Lower leg skin (tissue), 4 donors: Measurements from ENCODE around the gene LCN2. TPM values are rescaled to one million over a fixed set of nuclear protein-coding genes. Genes with fewer than 3 reads are reported as not detected.

Source experiments
- DNase-seq, 2 donors: peaks; one replicate each; pipeline ENCODE4 v3.0.0-alpha.2; 2019; ENCODE audit warnings: low spot score in 2 of 2
- H3K4me3 ChIP-seq: fragments of 200-600 bp; sonication (generic); 2 replicates; pipeline ENCODE4 v1.5.1; 2017; ENCODE audit warnings: mild to moderate bottlenecking, low read depth; ENCODE audit not compliant: poor library complexity, severe bottlenecking
- POLR2A ChIP-seq, 2 donors: fragments of 450-650 bp; IDR thresholded peaks; one replicate each; pipeline ENCODE4 v1.6.1; 2016 to 2017; ENCODE audit warnings: antibody characterized with exemption in 2 of 2, mild to moderate bottlenecking in 1 of 2, moderate library complexity in 1 of 2
- WGBS, 2 donors: methylation state at CpG; one replicate each; pipeline ENCODE4 v1.1.5; 2018; 5-methylcytosine and 5-hydroxymethylcytosine counted together
- intact Hi-C: fragments of 100-400 bp; cut with DNase I; formaldehyde crosslinking; loops from one replicate; pipeline ENCODE4 v1.15.0; 2023; ENCODE audit warnings: low total_unique reads
- total RNA-seq, 4 donors: library from RNA; depleted of rRNA; stranded (reverse); fragments of >200 nt; gene quantifications; one replicate each; pipeline ENCODE4 v1.1.0, GENCODE V29; 2016
- TF ChIP-seq, protein P1 (sequence below), 3 donors: fragments of 450-650 bp; IDR thresholded peaks; one replicate each; pipeline ENCODE4 v1.5.1; 2016; ENCODE audit warnings: antibody characterized with exemption in 3 of 3, mild to moderate bottlenecking in 3 of 3, moderate library complexity in 2 of 3

The LCN2 gene
- total RNA-seq, 4 donors from 2014 or later: 3.7 to 33.8 (median 19.1) TPM

- 57 to 67% methylated on average over 4 of the region's 4 CpGs for WGBS, 2 donors
- intact Hi-C loops: no loop called here
- TF ChIP-seq, protein P1, sequence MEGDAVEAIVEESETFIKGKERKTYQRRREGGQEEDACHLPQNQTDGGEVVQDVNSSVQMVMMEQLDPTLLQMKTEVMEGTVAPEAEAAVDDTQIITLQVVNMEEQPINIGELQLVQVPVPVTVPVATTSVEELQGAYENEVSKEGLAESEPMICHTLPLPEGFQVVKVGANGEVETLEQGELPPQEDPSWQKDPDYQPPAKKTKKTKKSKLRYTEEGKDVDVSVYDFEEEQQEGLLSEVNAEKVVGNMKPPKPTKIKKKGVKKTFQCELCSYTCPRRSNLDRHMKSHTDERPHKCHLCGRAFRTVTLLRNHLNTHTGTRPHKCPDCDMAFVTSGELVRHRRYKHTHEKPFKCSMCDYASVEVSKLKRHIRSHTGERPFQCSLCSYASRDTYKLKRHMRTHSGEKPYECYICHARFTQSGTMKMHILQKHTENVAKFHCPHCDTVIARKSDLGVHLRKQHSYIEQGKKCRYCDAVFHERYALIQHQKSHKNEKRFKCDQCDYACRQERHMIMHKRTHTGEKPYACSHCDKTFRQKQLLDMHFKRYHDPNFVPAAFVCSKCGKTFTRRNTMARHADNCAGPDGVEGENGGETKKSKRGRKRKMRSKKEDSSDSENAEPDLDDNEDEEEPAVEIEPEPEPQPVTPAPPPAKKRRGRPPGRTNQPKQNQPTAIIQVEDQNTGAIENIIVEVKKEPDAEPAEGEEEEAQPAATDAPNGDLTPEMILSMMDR (IDR thresholded peaks at IDR 0.05): no peak
- no peak for TF ChIP-seq POLR2A (IDR thresholded peaks at IDR 0.05)
- DNase-seq: no peak
- H3K4me3 ChIP-seq: no peak overlapping the region
These were observed 7.2 kb upstream of the LCN2 start for GRCh38 chr9:128142061-128142460.

- TF ChIP-seq, protein P1 (IDR thresholded peaks at IDR 0.05): no peak
- TF ChIP-seq POLR2A (IDR thresholded peaks at IDR 0.05): no peak
- intact Hi-C loops: no loop called here
- H3K4me3 ChIP-seq: no peak overlapping the region
- DNase-seq: no peak
- 83 to 100% methylated on average over 2 of the region's 2 CpGs for WGBS, 2 donors
These were observed 6.7 kb upstream of the LCN2 start for GRCh38 chr9:128142596-128142995.

DNA sequence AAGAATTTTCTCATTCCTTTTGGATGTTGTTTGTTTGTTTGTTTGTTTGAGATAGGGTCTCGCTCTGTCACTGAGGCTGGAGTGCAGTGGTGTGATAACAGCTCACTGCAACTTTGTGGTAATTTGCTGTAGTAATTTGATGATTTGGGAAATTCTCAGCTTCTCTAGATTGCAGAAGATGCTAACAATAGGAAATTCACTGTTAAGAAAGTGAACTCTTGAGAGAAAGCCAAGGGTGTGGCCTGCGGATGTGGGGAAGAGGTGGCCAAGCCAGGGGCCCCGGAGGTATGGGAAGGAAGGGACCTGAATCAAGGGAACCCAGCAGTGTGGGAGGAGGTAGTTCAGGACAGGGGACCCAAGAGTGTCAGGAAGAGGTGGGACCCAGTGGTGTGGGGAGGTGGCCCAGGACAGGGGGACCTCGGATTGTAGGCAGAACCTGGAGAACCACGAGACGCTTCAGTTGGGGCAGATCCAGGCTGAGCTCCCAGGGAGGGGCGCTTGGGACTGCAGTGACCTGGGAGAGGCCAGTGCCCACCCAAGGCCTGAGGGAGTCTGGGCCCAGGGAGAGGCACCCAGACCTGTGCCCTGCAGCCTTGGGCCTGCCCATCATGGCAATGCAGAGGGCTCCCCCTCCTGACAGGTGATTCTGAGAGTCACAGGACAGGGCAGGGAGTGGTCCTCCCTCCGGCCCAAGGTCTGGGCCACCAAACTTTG lies 5.6 kb upstream of the LCN2 start:
- WGBS, 2 donors: 55 to 63% methylated on average over 7 to 8 of the region's 8 CpGs
- TF ChIP-seq, protein P1 (IDR thresholded peaks at IDR 0.05): no peak
- H3K4me3 ChIP-seq: no peak overlapping the region
- DNase-seq: no peak
- intact Hi-C loops: no loop called here

DNA sequence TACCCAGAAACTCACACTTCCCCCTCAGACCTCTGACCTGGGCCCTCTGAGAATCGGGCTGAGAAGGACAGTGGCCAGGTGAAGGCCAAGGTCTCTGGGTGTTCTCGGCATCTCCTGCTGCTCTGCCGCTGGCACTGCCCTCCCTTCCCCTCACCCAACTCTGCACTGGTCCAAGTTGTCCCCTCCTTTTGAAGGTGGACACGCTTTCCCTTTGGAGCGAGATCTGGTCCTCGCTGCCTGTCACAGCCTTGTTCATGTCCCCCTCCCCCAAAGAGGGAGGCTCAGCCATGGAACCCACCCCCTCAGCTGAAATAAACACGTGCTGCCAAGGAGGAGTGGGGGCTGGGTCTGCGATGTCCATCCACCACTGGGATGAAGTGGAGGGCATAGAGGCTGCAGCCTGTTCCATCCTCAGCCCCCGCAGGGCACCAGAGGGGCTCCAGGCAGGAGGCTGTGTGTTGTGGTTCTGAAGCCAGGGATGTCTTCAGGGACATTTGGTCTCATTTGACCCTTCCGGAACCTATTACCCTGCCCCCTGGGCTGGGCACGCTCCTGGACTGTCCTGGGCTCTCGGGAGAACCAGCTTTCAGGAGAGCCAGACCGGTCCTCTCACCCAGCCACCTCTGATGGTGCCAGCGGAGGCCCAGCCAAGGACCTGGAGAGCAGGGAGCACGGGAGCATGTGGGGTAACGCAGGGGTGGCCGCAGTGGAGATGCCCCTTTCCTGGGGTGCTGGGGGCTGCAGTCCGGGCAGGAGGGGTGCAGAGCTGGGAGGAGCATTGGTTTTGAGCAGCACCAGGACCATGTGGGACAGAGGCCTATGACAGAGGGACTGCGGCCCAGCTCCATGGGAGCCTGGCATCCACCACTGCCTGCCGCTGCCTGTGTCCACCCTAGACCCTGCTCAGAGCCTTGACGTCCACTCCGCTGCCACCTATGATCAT lies 4.7 kb upstream of the LCN2 start:
- intact Hi-C loops: no loop called here

DNA sequence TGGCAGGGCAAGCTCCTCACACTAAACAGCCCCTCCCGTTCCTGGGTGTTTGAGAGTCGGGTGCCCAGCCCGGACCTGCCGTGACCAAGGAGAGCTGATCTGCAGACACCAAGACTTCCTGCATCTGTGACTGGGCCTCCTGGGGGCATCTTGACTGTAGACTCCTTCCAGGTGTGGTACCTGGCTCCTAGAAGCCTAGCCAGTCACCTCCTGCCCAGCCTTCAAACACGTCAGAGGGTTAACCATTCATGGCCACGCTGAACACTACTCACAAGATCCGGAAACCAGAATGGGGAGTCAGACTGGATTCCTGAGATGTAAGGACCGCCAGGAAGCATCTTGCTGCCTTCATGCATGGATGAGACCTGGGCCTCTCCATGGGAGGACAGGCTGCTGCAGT lies 3.7 kb upstream of the LCN2 start:
- no peak for DNase-seq
- TF ChIP-seq POLR2A (IDR thresholded peaks at IDR 0.05): no peak
- TF ChIP-seq, protein P1 (IDR thresholded peaks at IDR 0.05): no peak
- 35 to 48% methylated on average over 8 of the region's 8 CpGs for WGBS, 2 donors
- no peak overlapping the region for H3K4me3 ChIP-seq
- intact Hi-C loops: no loop called here

More for the DNA sequence above, 4.7 kb upstream of the LCN2 start:
- 93 to 94% methylated on average over 17 to 22 of the region's 22 CpGs for WGBS, 2 donors
- no peak for TF ChIP-seq POLR2A (IDR thresholded peaks at IDR 0.05)
- TF ChIP-seq, protein P1 (IDR thresholded peaks at IDR 0.05): no peak
- DNase-seq: no peak
- no peak overlapping the region for H3K4me3 ChIP-seq
